Stimulated activated CD8-positive, alpha-beta memory T cell treated with anti-CD3 and anti-CD28 coated beads, Interleukin-15, amount 100 ng/mL, for 24 hours (primary cell): ENCODE measurements around the gene ZNF560.

ENCODE experiments used
- DNase-seq: peaks from one replicate; pipeline ENCODE4 v3.0.0-alpha.2; 2020; ENCODE audit warnings: low read depth

ZNF560 gene

GRCh38 chr19:9435279-9436268, 62.8 kb downstream of the ZNF560 start, which contains the start of gene ZNF266:
TSS of gene ZNF266 (minus strand) at chr19:9435573. CDS start at chr19:9420089, 15,484 bp downstream.
- peak; percentile 83 for DNase-seq

GRCh38 chr19:9431475-9431874, 66.9 kb downstream of the ZNF560 start:
- peak; percentile 8 for DNase-seq

GRCh38 chr19:9430444-9430843, 68.0 kb downstream of the ZNF560 start:
- no peak for DNase-seq

GRCh38 chr19:9427941-9428340, 70.5 kb downstream of the ZNF560 start:
- no peak for DNase-seq
